COLO829 (cell line): ENCODE measurements around the gene MRPL53.

Experiments
- DNase-seq: peaks from one replicate; pipeline ENCODE4 v3.0.0; 2012; ENCODE audit warnings: low spot score

The MRPL53 gene

DNA sequence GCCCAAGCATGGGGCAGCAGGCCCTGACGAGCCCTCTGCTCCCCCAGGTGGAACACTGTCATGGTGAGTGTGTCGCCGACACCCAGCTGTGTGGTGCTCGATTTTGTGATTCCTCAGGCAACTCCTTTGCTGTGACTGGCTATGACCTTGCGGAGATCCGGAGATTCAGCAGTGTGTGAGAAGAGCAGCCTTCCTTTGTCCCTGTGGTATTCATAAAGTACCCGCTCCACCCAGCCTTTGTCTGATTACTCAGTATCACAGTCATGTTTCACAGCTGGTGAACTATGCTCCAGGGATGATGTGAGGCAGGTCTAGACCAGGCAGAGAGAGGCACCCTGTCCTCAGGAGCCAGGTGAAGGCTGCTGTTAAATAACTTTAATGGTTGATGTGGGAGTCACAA lies 47.0 kb downstream of the MRPL53 start:
- DNase-seq = no peak

DNA sequence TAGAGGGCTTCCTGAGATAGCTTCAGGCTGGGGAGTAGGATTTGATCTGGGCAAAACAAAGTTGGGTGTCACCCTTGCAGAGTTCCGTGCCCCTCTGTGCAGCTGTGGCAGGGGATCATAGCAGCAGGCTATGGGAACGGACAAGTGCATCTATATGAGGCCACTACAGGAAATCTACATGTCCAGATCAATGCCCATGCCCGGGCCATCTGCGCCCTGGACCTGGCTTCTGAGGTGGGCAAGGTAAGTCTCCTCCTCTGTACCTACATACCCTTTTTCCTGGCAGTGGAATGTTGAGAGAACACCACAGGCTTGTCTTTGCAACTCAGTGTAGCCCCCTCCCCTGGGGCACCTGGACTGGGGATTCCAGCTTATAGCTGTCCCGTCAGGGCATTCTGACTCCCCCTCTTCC lies 47.5 kb downstream of the MRPL53 start:
- DNase-seq = no peak

DNA sequence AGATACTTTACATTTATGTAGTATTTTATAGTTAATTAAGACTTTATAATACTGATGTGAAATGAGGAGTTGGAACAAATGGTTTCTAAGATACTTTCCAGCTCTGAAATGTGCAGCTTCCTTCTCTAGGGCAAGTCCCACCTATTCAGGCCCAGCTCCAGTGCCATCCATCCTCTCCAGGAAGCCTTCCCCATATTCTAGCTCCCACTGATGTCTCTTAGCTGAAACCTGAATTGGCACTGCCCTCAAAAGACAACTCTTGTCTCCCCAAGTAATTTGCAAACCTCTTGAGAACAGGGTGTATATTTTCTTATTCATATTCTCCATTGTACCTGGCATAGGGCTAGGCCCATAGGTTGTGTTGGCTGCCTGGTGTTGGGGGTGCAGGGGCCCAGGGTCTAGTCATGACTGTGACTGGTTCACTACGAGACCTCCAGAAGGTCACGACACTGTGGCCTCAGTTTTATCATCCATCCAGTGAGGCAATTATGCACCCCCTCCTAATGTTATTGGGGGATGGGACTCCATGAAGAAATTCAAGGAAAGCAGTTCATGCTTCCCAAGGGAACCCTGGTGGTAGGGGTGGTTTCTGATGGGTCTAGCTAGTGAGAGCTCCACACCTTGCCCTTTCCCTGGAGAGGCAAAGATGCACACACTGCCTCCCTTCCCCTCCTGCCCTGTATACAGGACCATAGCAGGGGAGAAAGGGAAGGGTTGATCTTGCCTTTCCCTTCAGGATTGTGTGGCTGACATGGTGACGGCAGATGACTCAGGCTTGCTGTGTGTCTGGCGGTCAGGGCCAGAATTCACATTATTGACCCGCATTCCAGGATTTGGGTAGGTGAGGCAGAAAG lies 48.1 kb downstream of the MRPL53 start:
- DNase-seq = no peak

DNA sequence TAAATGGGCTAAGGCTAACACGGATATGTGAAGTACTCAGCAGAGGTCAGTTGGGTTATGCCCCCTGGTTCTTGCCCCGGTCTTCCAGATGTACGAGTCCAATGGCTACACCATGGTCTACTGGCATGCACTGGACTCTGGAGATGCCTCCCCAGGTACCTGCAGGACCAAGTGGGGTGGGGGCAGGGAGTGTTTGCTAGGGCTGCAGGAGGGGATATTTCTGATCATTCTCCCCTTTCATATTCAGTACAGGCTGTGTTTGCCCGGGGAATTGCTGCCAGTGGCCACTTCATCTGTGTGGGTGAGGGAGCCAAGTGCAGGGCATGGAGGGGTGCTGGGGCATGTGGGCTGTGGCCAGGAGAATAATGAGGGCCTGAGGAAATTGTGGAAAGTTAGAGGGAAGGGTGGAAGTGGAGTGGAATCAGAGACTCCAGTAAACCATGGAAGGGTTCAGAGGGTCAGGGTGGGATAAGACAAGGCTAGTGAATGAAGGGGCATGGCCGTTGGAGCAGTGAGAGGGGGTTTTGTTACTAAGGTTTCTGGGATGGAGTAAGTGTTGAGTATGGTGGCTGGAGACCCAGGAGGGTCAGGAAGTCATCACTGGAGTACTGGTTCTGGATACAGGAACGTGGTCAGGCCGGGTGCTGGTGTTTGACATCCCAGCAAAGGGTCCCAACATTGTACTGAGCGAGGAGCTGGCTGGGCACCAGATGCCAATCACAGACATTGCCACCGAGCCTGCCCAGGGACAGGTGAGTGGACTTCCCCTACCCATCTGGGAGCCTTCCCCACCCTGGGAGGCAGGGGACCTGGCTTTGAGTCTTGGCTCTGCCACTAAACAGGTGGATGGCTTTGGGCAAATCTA lies 49.0 kb downstream of the MRPL53 start:
- no peak for DNase-seq
